ENCODE measurements around the gene MAGOHB. TPM values are rescaled to one million over a fixed set of nuclear protein-coding genes. Genes with fewer than 3 reads are reported as not detected.
"Not testable (repeated sequence)": the region's sequence is repeated elsewhere in the genome, so short reads cannot be mapped to it uniquely, and the experiment has no call there.

The MAGOHB gene
- total and polyA plus RNA-seq, 10 of the 15 experiments (the other 5 are each of a cell fraction or from before 2014, with no cell fraction given), result 30.6 to 217 (median 55.2) TPM

- TF ChIP-seq MTA3 (IDR thresholded peaks at IDR 0.05; ENCODE audit: borderline replicate concordance, low read length) (no peak), TCF3 (IDR thresholded peaks at IDR 0.05; ENCODE audit: borderline replicate concordance, insufficient read depth, low read depth, low read length) (no peak), ZBTB33 (IDR thresholded peaks at IDR 0.05) (no peak), PAX8 (IDR thresholded peaks at IDR 0.05) (no peak), KAT2A (conservative IDR thresholded peaks at IDR 0.05; ENCODE audit: control insufficient read depth, low read depth, low read length) (no peak), ZZZ3 (IDR thresholded peaks at IDR 0.05; ENCODE audit: control insufficient read depth, insufficient read length, low read depth) (no peak), MYC (IDR thresholded peaks at IDR 0.05; ENCODE audit: insufficient read depth, insufficient read length, insufficient replicate concordance, low read length, severe bottlenecking) (no peak)
These were observed 40.6 kb upstream of the MAGOHB start (continued) for GRCh38 chr12:10654003-10654402.

GRCh38 chr12:10652192-10652591 lies 38.8 kb upstream of the MAGOHB start:
- no TSS peak for BruUV-seq (replicated peaks)
- Histone ChIP-seq H3K27me3 (replicated peaks in 1 of 2; ENCODE audit: control insufficient read depth in 2 of 2, insufficient read depth in 2 of 2, low read length in 1 of 2) (no peaks in the 10 kb centered on the region), H3K27ac (ENCODE audit: control insufficient read depth, insufficient read depth) (no peak overlapping the region), H3K4me3 (no peak overlapping the region), H4K20me1 (ENCODE audit: control insufficient read depth, insufficient read depth) (no peaks in the 10 kb centered on the region), H3K36me3 (ENCODE audit: control insufficient read depth in 2 of 2, insufficient read depth in 2 of 2, low read length in 1 of 2) (no peaks in the 10 kb centered on the region), H3K9ac (ENCODE audit: control insufficient read depth, insufficient read depth, low read length) (no peak overlapping the region), H3K9me3 (replicated peaks; ENCODE audit: control insufficient read depth, insufficient read depth, low read length) (no peaks in the 10 kb centered on the region; the same call in 2 of the 3 replicates), H3K4me2 (ENCODE audit: control insufficient read depth, insufficient read depth) (no peak overlapping the region), H2AFZ (ENCODE audit: control insufficient read depth, low read depth, low read length) (no peak overlapping the region), H3K79me2 (ENCODE audit: control insufficient read depth, insufficient read depth, low read length) (no peaks in the 10 kb centered on the region), H3K4me1 (ENCODE audit: control insufficient read depth, insufficient read depth, low read length) (no peaks in the 10 kb centered on the region)
- ChIA-PET POLR2A (no interaction called here), SMC1A (ENCODE audit: uncharacterized antibody, unreplicated experiment) (no interaction called here), RAD21 (ENCODE audit: unreplicated experiment) (no interaction called here), CTCF (no interaction called here)
- ATAC-seq (no peak), DNase-seq (ENCODE audit: low read depth, low spot score) (no peak), FAIRE-seq (no peak)
- in situ Hi-C loops (cut with MboI) (no loop called here), intact Hi-C loops (cut with micrococcal nuclease; ENCODE audit: unreplicated experiment) (no loop called here)
- 77% methylated on average over 3 of the region's 3 CpGs for WGBS (ENCODE audit: insufficient coverage, insufficient replicate concordance, low lambda C conversion rate, missing lambda C conversion rate)
- TF ChIP-seq SREBF2 (IDR thresholded peaks at IDR 0.05; ENCODE audit: low read length), result no peak
- TF ChIP-seq ATF7 (IDR thresholded peaks at IDR 0.05; ENCODE audit: low read depth), result no peak
- TF ChIP-seq GATAD2B (conservative IDR thresholded peaks at IDR 0.05; ENCODE audit: low read depth), result no peak
- no peak for TF ChIP-seq IKZF1 (conservative IDR thresholded peaks at IDR 0.05)

- H3K9ac ChIP-seq (ENCODE audit: control insufficient read depth, insufficient read depth, low read length); intact Hi-C loops (cut with micrococcal nuclease; ENCODE audit: unreplicated experiment); H3K9me3 ChIP-seq (replicated peaks; ENCODE audit: control insufficient read depth, insufficient read depth, low read length); DNase-seq (ENCODE audit: low read depth, low spot score); POLR2A ChIA-PET; H3K79me2 ChIP-seq (ENCODE audit: control insufficient read depth, insufficient read depth, low read length); ATAC-seq; H4K20me1 ChIP-seq (ENCODE audit: control insufficient read depth, insufficient read depth); RAD21 ChIA-PET (ENCODE audit: unreplicated experiment); H3K4me3 ChIP-seq; H3K4me2 ChIP-seq (ENCODE audit: control insufficient read depth, insufficient read depth); H2AFZ ChIP-seq (ENCODE audit: control insufficient read depth, low read depth, low read length); H3K36me3 ChIP-seq (ENCODE audit: control insufficient read depth in 2 of 2, insufficient read depth in 2 of 2, low read length in 1 of 2); FAIRE-seq; H3K27ac ChIP-seq (ENCODE audit: control insufficient read depth, insufficient read depth); H3K27me3 ChIP-seq (replicated peaks in 1 of 2; ENCODE audit: control insufficient read depth in 2 of 2, insufficient read depth in 2 of 2, low read length in 1 of 2); CTCF ChIA-PET; BruUV-seq (replicated peaks); H3K4me1 ChIP-seq (ENCODE audit: control insufficient read depth, insufficient read depth, low read length): not testable (repeated sequence)
- SMC1A ChIA-PET (ENCODE audit: uncharacterized antibody, unreplicated experiment), result interaction anchor here (1.6 kb wide), 1 partner anchor 28 kb away, joined by 4 read pairs; no protein-coding TSS in a partner anchor
- in situ Hi-C loops (cut with MboI), result loop anchor here (25.0 kb wide), 1 partner anchor 109 kb away; no protein-coding TSS in a partner anchor
These were observed 33.2 kb upstream of the MAGOHB start for GRCh38 chr12:10646576-10646975.

All from GM12878 (cell line).